Aorta (tissue), 5 donors: Measurements from ENCODE around the gene SNX27. TPM values are rescaled to one million over a fixed set of nuclear protein-coding genes. Genes with fewer than 3 reads are reported as not detected.

Experiments used
- ATAC-seq: fragments of 200-7000 bp; cut with Tn5 transposase; one replicate; pipeline ENCODE4 v1.9.1; 2022; ENCODE audit warnings: moderate library complexity; ENCODE audit not compliant: low FRiP score
- DNase-seq, 2 donors: peaks; one replicate each; pipeline ENCODE4 v3.0.0-alpha.2; 2020
- H3K27ac ChIP-seq, 2 donors: one replicate each; pipeline ENCODE4 v1.5.1; 2013; ENCODE audit warnings: low read length in 2 of 2, mild to moderate bottlenecking in 2 of 2, moderate library complexity in 2 of 2, control low read depth in 1 of 2, inconsistent platforms in 1 of 2, low read depth in 1 of 2
- H3K27me3 ChIP-seq, 2 donors: one replicate each; pipeline ENCODE4 v1.6.1; 2013; ENCODE audit warnings: control low read depth in 1 of 2, low read length in 1 of 2, mild to moderate bottlenecking in 1 of 2, moderate library complexity in 1 of 2; ENCODE audit not compliant: insufficient read depth in 2 of 2, control insufficient read depth in 1 of 2
- H3K36me3 ChIP-seq, 2 donors: one replicate each; pipeline ENCODE4 v1.6.1; 2013; ENCODE audit warnings: control low read depth in 1 of 2, low read length in 1 of 2, mild to moderate bottlenecking in 1 of 2; ENCODE audit not compliant: insufficient read depth in 2 of 2, control insufficient read depth in 1 of 2
- H3K4me1 ChIP-seq, 2 donors: one replicate each; pipeline ENCODE4 v1.6.1; 2013; ENCODE audit warnings: low read length in 2 of 2, control low read depth in 1 of 2, mild to moderate bottlenecking in 1 of 2, moderate library complexity in 1 of 2; ENCODE audit not compliant: insufficient read depth in 2 of 2, control insufficient read depth in 1 of 2
- H3K4me3 ChIP-seq, 2 donors: one replicate each; pipeline ENCODE4 v1.5.1; 2013; ENCODE audit warnings: low read length in 2 of 2, control low read depth in 1 of 2, mild to moderate bottlenecking in 1 of 2
- H3K9me3 ChIP-seq: one replicate; pipeline ENCODE4 v1.6.1; 2013; ENCODE audit warnings: mild to moderate bottlenecking, low read length; ENCODE audit not compliant: control insufficient read depth
- WGBS, 2 donors: extraction: QIAGEN DNeasy Blood & Tissue Kit; methylation state at CpG; one replicate each; pipeline ENCODE4 v1.1.7; 2013; 5-methylcytosine and 5-hydroxymethylcytosine counted together
- intact Hi-C, 2 donors: fragments of 100-400 bp; cut with DNase I; formaldehyde crosslinking; loops; one replicate each; pipeline versions ENCODE4 v1.14.2 to v1.15.0; 2022
- polyA plus RNA-seq, 2 donors: library from polyadenylated mRNA; stranded (reverse); fragments of 200-250 nt; gene quantifications; one replicate each; pipeline ENCODE4 v1.2.3, GENCODE V29; 2013
- total RNA-seq, 2 donors: library from RNA; stranded (reverse); fragmentation: NEBNext Ultra II Directional; extraction: Animal tissue kit (Norgen Biotek cat#: 25700); gene quantifications; one replicate each; pipeline ENCODE4 v1.2.1, GENCODE V29; 2021
- donor health status: healthy with polysubstance abuse.
- donor health status: Bipolar disorder and iron deficiency.
- donor health status: DM: no; HTN: no; CAD: no.
- donor health status: DM: no; HTN: no; CAD: no.
- donor health status: DM: yes; HTN: yes; CAD: no.

Gene SNX27
- total and polyA plus RNA-seq, 4 donors = 5.6 to 48.0 (median 20.5) TPM

GRCh38 chr1:151716405-151716762 is 104.5 kb downstream of the SNX27 start:
- WGBS, 2 donors = 5 to 9% methylated on average over 8 to 11 of the region's 11 CpGs
- H3K27me3 ChIP-seq = no peaks in the 10 kb centered on the region
- H3K36me3 ChIP-seq = no peaks in the 10 kb centered on the region
- no peak overlapping the region for H3K27ac ChIP-seq
- H3K9me3 ChIP-seq = no peaks in the 10 kb centered on the region
- no peaks in the 10 kb centered on the region for H3K4me1 ChIP-seq
- ATAC-seq = no peak
- intact Hi-C loops = no loop called here
- no peak overlapping the region for H3K4me3 ChIP-seq
- no peak for DNase-seq

DNA sequence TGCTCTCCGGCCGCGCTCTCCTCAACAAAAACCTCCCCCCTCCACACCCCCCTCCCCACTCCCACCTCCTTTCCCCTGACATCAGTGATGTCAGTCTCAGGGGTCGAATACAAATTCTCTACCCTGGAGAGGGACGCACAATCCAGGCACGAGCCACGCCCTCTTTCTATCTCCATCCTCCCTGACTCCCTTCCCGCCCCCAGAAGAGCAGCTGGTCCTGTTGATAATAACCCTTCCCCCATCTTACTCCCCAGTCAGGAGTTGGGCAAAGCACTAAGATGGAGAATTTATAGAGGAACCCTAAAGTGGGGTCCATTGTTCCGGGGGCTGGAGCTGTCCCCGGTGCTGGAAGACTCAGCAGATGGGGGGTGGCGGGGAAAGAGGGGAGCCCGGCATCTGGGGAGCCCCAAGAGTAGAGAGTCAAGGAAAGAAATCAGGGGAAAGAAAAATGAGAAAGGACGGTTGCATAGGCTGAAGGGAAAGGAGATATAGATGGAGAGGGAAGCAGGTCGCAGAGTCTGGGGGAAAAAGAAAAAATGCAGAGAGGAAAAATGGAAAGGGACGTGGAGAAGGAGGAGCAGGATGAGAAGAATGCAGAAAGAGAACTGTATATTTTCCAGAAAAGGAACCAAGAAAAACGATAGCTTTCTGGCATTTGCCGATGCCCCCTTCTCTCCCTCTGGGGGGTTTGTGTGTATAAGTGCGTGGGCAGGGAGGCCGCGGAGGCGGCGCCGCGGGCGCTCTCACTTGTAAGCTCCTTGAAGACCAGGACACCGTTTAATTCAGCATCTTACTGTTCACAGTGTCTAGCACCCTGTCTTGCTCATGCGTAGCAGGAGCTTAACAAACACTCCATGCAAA is 105.2 kb downstream of the SNX27 start, which contains the start of gene CELF3:
Gene CELF3 (minus strand): TSS at position 33 of the 861 bp plus-strand sequence. CDS start 783 bp downstream, outside the sequence.
- Histone ChIP-seq H3K27me3 (no peaks in the 10 kb centered on the region), H3K9me3 (no peaks in the 10 kb centered on the region), H3K4me3 (no peak within 1 kb of the TSS), H3K4me1 (no peaks in the 10 kb centered on the region), H3K27ac (no peak within 1 kb of the TSS), H3K36me3 (no peaks in the 10 kb centered on the region)
- intact Hi-C loops = no loop called here
- 5 to 10% methylated on average over 24 to 27 of the region's 27 CpGs for WGBS, 2 donors
- DNase-seq (no peak), ATAC-seq (no peak)

DNA sequence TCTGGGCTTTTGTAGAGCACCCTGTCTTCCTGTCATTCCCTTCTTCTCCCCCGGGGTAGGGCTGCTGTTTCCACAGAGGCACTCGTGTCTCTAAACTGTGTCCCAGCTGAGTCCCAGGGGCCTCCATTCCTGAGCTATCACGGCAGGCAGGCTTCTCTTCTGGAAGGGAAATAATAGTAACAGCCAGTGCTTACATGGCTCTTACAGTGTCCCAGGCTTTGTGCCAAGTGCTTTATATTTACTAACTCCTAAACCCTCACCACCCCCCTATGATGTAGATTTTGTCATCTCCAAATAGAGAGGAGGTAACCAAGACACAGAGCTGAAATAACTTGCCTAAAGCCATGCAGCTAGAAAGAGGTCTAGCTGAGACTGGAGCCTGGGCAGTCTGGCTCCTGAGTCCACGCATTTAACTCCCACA is 106.2 kb downstream of the SNX27 start:
- Histone ChIP-seq H3K36me3 (no peaks in the 10 kb centered on the region), H3K27ac (no peak overlapping the region)
- 18 to 20% methylated on average over 4 of the region's 4 CpGs for WGBS, 2 donors

GRCh38 chr1:151718666-151719065 is 106.8 kb downstream of the SNX27 start:
- Histone ChIP-seq H3K36me3 (no peaks in the 10 kb centered on the region), H3K27me3 (no peaks in the 10 kb centered on the region), H3K4me3 (no peak overlapping the region), H3K4me1 (no peaks in the 10 kb centered on the region), H3K27ac (no peak overlapping the region), H3K9me3 (no peaks in the 10 kb centered on the region)
- 70 to 94% methylated on average over 4 of the region's 4 CpGs for WGBS, 2 donors
- DNase-seq = no peak
- intact Hi-C loops = no loop called here
- no peak for ATAC-seq

More for the DNA sequence above, 106.2 kb downstream of the SNX27 start:
- DNase-seq = no peak
- no peaks in the 10 kb centered on the region for H3K27me3 ChIP-seq
- no peak overlapping the region for H3K4me3 ChIP-seq
- no peaks in the 10 kb centered on the region for H3K9me3 ChIP-seq
- intact Hi-C loops = no loop called here
- no peak for ATAC-seq
- H3K4me1 ChIP-seq = no peaks in the 10 kb centered on the region

DNA sequence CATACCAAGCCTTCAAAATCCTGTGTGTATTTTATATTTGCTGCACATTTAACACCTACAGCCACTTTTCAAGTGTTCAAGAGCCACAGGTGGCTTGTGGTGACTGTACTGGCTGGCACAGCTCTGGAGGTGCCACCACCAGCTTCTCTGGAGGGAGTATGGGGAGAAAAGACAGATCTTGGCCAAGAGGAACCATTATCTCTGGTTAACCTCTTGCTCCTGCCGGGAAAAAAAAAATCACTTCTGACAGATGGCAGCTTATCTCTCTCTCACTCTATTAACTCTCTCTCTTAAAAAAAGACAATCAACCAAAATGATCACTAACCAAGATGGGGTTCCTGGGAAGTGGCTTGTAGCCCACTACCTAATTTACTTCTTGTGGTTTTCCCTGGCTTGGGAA is 108.3 kb downstream of the SNX27 start:
- intact Hi-C loops = no loop called here
- DNase-seq = no peak
- Histone ChIP-seq H3K27ac (no peak overlapping the region), H3K4me3 (no peak overlapping the region), H3K9me3 (no peaks in the 10 kb centered on the region), H3K27me3 (no peaks in the 10 kb centered on the region), H3K36me3 (no peaks in the 10 kb centered on the region), H3K4me1 (no peaks in the 10 kb centered on the region)
- 50 to 56% methylated on average over 1 of the region's 1 CpG for WGBS, 2 donors
- no peak for ATAC-seq

GRCh38 chr1:151720554-151720953 is 108.7 kb downstream of the SNX27 start:
- Histone ChIP-seq H3K36me3 (no peaks in the 10 kb centered on the region), H3K4me3 (peak overlapping the region; percentile 67 to 70), H3K4me1 (no peaks in the 10 kb centered on the region), H3K9me3 (no peaks in the 10 kb centered on the region), H3K27ac (peak overlapping the region in 1 of 2 donors; percentile 16), H3K27me3 (no peaks in the 10 kb centered on the region)
- intact Hi-C loops = no loop called here
- ATAC-seq (no peak), DNase-seq (no peak)
- 7 to 8% methylated on average over 5 of the region's 5 CpGs for WGBS, 2 donors

- ATAC-seq (peak; percentile 85), DNase-seq (no peak)
- H3K4me1 ChIP-seq = no peaks in the 10 kb centered on the region
Measured at GRCh38 chr1:151720974-151721787, 109.3 kb downstream of the SNX27 start, which contains the start of gene RIIAD1. Gene RIIAD1 (plus strand): TSS chr1:151721522. CDS start chr1:151721537, 15 bp downstream.

GRCh38 chr1:151721788-151722510 is 110.1 kb downstream of the SNX27 start:
- intact Hi-C loops = no loop called here
- ATAC-seq (no peak), DNase-seq (no peak)
- Histone ChIP-seq H3K9me3 (no peaks in the 10 kb centered on the region), H3K36me3 (no peaks in the 10 kb centered on the region), H3K27me3 (no peaks in the 10 kb centered on the region), H3K27ac (no peak overlapping the region), H3K4me1 (no peaks in the 10 kb centered on the region), H3K4me3 (peak overlapping the region; percentile 67 to 70)
- 31% methylated on average over 17 of the region's 17 CpGs for WGBS, 2 donors

More at GRCh38 chr1:151720974-151721787, 109.3 kb downstream of the SNX27 start, which contains the start of gene RIIAD1:
- Histone ChIP-seq H3K36me3 (no peaks in the 10 kb centered on the region), H3K27me3 (no peaks in the 10 kb centered on the region), H3K9me3 (no peaks in the 10 kb centered on the region), H3K27ac (peak within 1 kb of the TSS in 1 of 2 donors; percentile 27), H3K4me3 (peak within 1 kb of the TSS; percentile 67 to 70)
- WGBS, 2 donors = 1% methylated on average over 33 to 44 of the region's 44 CpGs
- intact Hi-C loops = no loop called here
